Measurements from ENCODE around the gene TRIM36. TPM values are rescaled to one million over a fixed set of nuclear protein-coding genes. Genes with fewer than 3 reads are reported as not detected.

The TRIM36 gene, protein sequence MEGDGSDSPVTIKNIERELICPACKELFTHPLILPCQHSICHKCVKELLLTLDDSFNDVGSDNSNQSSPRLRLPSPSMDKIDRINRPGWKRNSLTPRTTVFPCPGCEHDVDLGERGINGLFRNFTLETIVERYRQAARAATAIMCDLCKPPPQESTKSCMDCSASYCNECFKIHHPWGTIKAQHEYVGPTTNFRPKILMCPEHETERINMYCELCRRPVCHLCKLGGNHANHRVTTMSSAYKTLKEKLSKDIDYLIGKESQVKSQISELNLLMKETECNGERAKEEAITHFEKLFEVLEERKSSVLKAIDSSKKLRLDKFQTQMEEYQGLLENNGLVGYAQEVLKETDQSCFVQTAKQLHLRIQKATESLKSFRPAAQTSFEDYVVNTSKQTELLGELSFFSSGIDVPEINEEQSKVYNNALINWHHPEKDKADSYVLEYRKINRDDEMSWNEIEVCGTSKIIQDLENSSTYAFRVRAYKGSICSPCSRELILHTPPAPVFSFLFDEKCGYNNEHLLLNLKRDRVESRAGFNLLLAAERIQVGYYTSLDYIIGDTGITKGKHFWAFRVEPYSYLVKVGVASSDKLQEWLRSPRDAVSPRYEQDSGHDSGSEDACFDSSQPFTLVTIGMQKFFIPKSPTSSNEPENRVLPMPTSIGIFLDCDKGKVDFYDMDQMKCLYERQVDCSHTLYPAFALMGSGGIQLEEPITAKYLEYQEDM
- total RNA-seq (2014; rRNA removed; shearing (Covaris generic)): 14.9 and 15.3 TPM in 2 replicates

DNA sequence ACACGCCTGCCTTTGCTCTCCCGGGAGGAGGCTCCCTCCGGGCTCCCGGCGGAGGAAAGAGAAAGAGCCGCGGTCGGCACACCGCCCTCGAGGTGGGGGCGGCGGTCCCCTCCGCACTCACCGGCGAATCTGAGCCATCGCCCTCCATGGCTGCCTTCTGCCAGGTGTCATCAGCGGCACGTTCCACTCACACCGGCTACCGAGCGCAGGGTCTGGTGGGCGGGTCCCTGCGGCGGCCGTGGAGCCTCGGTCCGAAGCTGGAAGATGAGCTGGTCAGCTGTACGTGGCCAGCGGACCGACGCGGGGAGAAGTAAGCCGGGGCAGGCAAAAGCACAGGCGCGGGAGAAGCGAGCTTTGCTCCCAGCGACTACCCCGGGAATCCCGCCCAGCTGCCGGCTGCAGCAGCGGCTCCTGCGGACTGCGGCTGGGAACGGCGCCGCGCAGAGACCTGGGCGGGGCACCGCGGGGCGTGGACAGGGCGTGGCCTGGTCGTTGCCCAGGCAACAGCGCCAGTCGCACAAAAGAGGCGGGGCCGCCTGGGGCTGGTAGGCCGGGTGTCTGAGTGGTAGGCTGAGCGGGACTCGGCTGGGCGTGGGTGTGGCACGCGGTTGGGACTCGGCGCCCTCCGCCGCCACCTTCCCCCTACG lies at the start of gene TRIM36:
TRIM36 (minus strand) TSS at position 422 of the 647 bp plus-strand sequence; CDS start at position 148, 274 bp downstream.
- DNase-seq: peak; percentile 95 to 97
- Histone ChIP-seq H3K9me3 (replicated peaks) (no peaks in the 10 kb centered on the region), H3K27ac (peak within 1 kb of the TSS; percentile 77), H3K36me3 (no peaks in the 10 kb centered on the region), H3K4me3 (peak within 1 kb of the TSS; percentile 84), H3K4me1 (no peaks in the 10 kb centered on the region), H3K27me3 (no peaks in the 10 kb centered on the region)

DNA sequence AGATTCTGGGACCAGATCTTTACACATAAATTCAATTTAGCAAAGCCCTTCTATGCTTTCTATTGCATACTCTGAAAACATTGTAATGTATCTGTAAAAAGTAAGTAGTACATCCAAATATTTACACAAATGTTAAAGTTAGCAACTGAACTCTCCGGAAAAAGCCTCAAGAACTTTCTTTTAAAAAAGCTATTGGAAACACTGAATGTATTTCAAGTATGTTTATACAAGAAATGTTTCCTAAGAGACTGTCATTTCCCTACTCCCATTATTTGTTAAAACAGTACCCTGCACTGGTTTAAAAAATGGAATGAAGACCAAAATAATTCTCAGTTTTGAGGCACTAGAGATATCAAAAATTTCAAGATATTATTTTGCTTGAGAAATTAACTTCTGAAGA lies 44.8 kb upstream of the TRIM36 start:
- Histone ChIP-seq H3K4me3 (no peak overlapping the region), H3K27ac (no peak overlapping the region), H3K4me1 (no peaks in the 10 kb centered on the region), H3K27me3 (no peaks in the 10 kb centered on the region), H3K36me3 (peaks cover 12% of the 10 kb centered on the region), H3K9me3 (replicated peaks) (no peaks in the 10 kb centered on the region)
- no peak for DNase-seq

DNA sequence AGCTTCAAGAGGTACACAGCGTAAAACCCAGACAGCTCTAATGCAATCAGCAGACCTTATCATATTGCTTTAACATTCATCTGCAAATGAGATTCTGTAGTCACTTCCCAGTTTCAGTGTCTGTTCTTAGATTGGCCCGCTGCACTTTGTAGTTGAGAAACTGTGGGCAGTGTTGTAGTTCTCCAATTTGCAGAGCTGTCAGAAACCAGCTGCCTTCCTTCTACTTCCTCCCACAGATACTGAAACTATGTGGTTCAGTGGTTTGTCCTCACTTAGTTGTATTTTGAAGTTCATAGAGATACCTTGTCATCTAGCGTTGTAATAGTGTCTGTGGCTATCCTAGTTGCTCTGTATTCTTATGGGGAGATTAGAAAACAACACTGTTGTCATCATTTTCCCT lies 39.6 kb upstream of the TRIM36 start:
- no peak for DNase-seq
- Histone ChIP-seq H3K27ac (no peak overlapping the region), H3K4me3 (no peak overlapping the region), H3K4me1 (no peaks in the 10 kb centered on the region), H3K27me3 (no peaks in the 10 kb centered on the region), H3K36me3 (peaks cover 3% of the 10 kb centered on the region), H3K9me3 (replicated peaks) (no peaks in the 10 kb centered on the region)

DNA sequence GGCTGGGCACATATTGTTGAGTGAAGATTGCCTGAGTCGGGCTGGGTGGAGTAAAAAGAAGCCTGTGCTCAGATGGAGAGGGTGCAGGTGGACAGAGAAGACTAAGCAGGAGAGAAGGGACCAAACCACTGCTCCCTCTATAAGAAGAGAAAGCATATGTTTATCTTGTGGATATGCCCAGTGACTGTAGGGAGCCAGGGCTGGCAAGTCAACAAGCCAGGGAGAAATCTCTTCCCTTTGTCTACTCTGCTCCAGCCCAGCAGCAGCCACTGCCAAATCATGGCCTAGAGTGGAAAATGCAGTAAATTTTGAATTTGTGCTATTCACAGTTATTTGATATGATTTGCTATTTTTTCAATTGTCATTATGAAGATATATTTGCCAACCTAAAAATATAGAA lies 33.2 kb upstream of the TRIM36 start:
- Histone ChIP-seq H3K27me3 (no peaks in the 10 kb centered on the region), H3K4me3 (no peak overlapping the region), H3K4me1 (no peaks in the 10 kb centered on the region), H3K36me3 (no peaks in the 10 kb centered on the region), H3K27ac (no peak overlapping the region), H3K9me3 (replicated peaks) (no peaks in the 10 kb centered on the region)
- no peak for DNase-seq

DNA sequence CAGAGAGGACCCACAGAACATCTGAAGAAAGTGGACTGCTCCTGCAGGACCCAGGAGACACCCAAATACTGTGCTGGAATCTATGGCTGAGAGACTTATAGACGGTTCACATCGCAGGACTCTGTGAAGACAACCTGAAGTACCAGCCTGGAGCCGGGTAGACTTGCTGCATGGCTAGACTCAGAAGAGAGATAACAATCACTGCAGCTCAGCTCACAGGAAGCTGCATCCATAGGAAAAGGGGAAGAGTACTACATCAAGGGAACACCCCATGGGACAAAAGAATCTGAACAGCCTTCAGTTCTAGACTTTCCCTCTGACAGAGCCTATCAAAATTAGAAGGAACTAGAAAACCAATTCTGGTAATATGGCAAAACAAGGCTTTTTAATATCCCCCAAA lies 26.5 kb upstream of the TRIM36 start:
- no peaks in the 10 kb centered on the region for H3K36me3 ChIP-seq
- H3K4me1 ChIP-seq: no peaks in the 10 kb centered on the region
- H3K4me3 ChIP-seq: no peak overlapping the region
- H3K27ac ChIP-seq: no peak overlapping the region
- DNase-seq: no peak
- no peaks in the 10 kb centered on the region for H3K27me3 ChIP-seq
- H3K9me3 ChIP-seq (replicated peaks): no peaks in the 10 kb centered on the region

DNA sequence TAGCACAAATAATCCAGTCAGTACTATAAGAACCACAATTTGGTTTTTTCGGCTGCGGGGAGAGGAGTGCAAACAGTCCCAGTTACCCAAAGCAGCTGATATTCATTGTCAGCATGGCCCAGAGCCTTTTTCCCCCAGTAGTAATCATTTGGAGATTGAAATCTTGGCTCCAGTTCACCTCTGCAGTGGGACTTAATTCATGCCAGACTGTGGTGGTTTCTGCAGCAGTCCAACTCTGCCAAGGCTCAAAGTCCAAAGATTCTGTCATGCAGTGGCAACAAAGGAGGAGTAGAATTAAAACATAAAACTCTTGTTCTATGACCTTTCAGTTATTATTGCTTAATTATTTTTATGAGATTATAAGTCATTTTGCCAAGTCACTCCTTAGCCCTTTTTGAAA lies 25.0 kb upstream of the TRIM36 start:
- DNase-seq: no peak
- no peaks in the 10 kb centered on the region for H3K36me3 ChIP-seq
- H3K4me1 ChIP-seq: no peaks in the 10 kb centered on the region
- no peak overlapping the region for H3K4me3 ChIP-seq
- H3K9me3 ChIP-seq (replicated peaks): no peaks in the 10 kb centered on the region
- no peaks in the 10 kb centered on the region for H3K27me3 ChIP-seq
- H3K27ac ChIP-seq: no peak overlapping the region

DNA sequence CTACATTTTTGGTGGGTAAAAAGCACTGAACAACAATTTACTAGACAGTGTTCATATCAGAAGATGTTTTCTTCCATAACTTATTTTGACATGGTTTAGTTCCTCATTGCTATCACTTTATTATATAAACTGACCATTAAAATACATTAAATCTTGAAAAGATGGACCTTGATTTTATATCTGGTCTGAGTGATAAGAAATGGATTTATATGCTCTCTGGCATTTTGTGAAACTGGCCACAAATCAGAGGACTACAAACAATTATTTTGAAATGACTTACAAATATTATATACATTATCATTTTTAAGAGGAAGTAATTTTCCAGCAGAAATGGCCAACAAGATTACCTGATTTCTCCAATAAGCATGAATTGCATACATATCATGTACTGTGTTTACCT lies 23.6 kb upstream of the TRIM36 start:
- DNase-seq: no peak
- H3K9me3 ChIP-seq (replicated peaks): no peaks in the 10 kb centered on the region

DNA sequence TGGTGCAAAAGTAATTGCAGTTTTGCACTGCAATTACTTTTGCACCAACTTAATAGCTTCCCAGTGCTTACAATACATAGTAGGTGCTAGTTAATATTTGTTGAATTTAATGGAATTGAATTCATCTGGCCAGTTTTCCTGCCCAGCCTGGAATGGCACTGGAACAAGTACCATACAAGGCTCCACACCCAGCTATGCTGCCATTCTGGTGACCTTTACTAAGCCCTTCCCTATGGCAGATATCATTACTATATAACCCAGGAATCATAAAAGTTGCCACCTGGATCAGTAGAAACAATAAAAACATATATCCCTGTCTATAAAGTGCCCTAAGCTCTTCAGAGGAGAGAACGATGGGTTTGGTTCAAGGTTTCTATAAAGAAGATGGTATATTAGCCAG lies 22.4 kb upstream of the TRIM36 start:
- no peak for DNase-seq
- H3K4me3 ChIP-seq: no peak overlapping the region
- no peak overlapping the region for H3K27ac ChIP-seq
- no peaks in the 10 kb centered on the region for H3K9me3 ChIP-seq (replicated peaks)
- H3K27me3 ChIP-seq: no peaks in the 10 kb centered on the region
- H3K36me3 ChIP-seq: no peaks in the 10 kb centered on the region
- no peaks in the 10 kb centered on the region for H3K4me1 ChIP-seq

More for the DNA sequence above, 23.6 kb upstream of the TRIM36 start:
- Histone ChIP-seq H3K4me1 (no peaks in the 10 kb centered on the region), H3K27ac (no peak overlapping the region), H3K4me3 (no peak overlapping the region), H3K27me3 (no peaks in the 10 kb centered on the region), H3K36me3 (no peaks in the 10 kb centered on the region)

DNA sequence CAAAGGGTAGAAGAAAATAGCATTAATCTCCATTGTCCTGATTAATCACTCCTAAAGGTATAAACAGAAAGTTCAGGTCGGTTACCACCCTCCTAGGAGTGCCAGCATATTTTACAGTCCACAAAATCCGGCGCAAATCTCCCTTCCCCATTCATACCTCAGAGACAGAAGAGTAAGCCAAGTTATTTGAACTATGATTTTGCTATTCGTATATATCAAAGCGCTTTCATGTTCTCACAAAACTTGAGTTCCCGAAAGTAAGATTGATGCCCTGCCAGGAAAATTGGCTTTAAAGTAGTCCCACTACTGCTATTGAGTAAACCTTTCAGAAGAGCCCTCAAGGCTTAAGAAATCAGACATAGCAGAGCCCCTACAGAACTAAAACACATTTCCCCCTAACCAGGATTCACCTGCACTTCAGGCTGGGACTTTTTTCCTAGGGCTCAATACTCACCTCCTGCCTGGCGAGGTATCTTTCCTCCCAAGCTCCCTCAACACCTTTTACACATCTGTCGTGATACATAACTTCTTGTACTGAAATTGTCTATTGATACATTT lies 21.8 kb upstream of the TRIM36 start:
- Histone ChIP-seq H3K36me3 (no peaks in the 10 kb centered on the region), H3K27ac (no peak overlapping the region), H3K9me3 (replicated peaks) (no peaks in the 10 kb centered on the region), H3K4me3 (no peak overlapping the region), H3K4me1 (no peaks in the 10 kb centered on the region), H3K27me3 (no peaks in the 10 kb centered on the region)
- no peak for DNase-seq

DNA sequence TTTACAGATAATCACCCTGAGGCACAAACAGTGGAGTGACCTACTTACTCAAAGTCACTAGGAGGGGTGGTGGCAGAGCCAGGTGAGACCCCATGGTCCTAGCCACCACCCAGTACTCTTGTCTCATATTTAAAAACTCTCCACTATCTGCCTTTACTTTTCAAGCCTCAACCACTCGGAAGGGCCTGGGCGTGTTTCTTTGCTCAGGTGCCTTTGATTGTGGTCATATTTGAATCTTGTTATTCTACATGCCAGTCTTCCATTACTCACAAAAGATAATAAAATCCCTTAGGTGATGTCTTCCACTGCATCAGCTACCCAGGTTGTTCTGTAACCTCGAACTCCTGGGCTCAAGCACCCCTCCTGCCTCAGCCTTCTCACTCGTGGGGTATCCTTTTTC lies 20.7 kb upstream of the TRIM36 start:
- H3K36me3 ChIP-seq: no peaks in the 10 kb centered on the region
- H3K4me1 ChIP-seq: no peaks in the 10 kb centered on the region
- DNase-seq: no peak
- no peak overlapping the region for H3K4me3 ChIP-seq
- H3K9me3 ChIP-seq (replicated peaks): no peaks in the 10 kb centered on the region
- no peak overlapping the region for H3K27ac ChIP-seq
- no peaks in the 10 kb centered on the region for H3K27me3 ChIP-seq

DNA sequence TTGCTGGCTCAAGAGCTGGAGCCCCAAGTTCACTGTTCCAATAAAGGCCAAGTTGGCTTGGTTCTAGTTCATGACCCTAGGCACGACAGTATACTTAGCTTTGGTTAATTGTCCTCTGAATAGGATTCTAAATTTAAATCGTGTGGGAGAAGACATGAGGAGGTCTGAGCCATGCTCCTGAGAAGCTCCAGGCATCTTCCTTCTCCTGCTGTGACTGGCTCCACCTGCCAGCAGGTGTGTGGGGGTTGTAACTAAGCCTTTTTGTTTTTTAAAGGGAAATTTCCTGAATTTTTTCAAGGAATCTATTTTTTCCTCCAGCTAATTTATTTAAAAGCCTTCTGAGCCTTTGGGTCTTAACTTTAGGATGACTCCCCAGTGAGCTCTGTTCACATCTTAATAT lies 20.2 kb upstream of the TRIM36 start:
- Histone ChIP-seq H3K4me3 (no peak overlapping the region), H3K27me3 (no peaks in the 10 kb centered on the region), H3K4me1 (no peaks in the 10 kb centered on the region), H3K36me3 (no peaks in the 10 kb centered on the region), H3K27ac (no peak overlapping the region), H3K9me3 (replicated peaks) (no peaks in the 10 kb centered on the region)
- no peak for DNase-seq

DNA sequence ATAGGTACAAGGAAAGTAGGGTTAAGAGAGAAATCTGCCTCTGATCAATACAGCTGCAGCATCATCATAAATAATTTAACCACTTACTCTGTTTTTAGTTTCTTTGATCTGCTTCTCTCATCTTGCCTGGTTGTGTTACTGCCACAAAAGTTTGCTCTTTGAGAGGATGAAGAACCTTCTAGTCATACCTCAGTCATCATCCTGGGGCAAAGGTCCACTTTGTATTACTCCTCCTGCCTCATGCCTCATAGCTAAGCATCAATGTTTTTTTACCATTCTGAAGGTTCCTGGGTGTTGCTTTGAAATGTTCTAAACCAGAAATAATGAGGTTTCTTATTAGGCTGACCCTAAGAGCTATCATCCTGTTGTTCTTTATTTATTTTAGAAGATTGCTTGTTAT lies 17.1 kb upstream of the TRIM36 start:
- H3K4me1 ChIP-seq: no peaks in the 10 kb centered on the region
- no peak for DNase-seq

DNA sequence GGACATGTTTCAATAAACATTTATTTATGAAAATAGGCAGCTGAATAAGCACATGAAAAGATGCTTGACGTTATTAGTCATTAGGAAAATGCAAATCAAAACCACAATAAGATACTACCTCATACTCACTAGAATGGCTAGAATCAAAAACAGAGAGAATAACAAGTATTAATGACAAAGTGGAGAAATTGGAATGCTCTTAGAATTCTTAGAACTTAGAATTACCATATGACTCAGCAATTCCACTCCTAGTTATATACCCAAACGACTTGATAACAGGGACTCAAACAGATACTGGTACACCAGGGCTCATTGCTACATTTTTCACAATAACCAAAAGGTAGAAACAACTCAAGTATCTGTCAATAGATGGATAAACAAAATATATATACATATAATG lies 15.1 kb upstream of the TRIM36 start:
- Histone ChIP-seq H3K4me1 (no peaks in the 10 kb centered on the region), H3K9me3 (replicated peaks) (no peaks in the 10 kb centered on the region; the same call in 1 of the 2 replicates), H3K36me3 (no peaks in the 10 kb centered on the region), H3K27ac (no peak overlapping the region), H3K27me3 (0 out of 2 replicates have a peak, but pooled peaks cover 4% of the 10 kb centered on the region), H3K4me3 (no peak overlapping the region)
- DNase-seq: no peak

More for the DNA sequence above, 17.1 kb upstream of the TRIM36 start:
- 0 out of 2 replicates have a peak, but pooled peaks cover 4% of the 10 kb centered on the region for H3K27me3 ChIP-seq
- no peak overlapping the region for H3K4me3 ChIP-seq
- no peak overlapping the region for H3K27ac ChIP-seq
- no peaks in the 10 kb centered on the region; the same call in 1 of the 2 replicates for H3K9me3 ChIP-seq (replicated peaks)
- H3K36me3 ChIP-seq: no peaks in the 10 kb centered on the region

DNA sequence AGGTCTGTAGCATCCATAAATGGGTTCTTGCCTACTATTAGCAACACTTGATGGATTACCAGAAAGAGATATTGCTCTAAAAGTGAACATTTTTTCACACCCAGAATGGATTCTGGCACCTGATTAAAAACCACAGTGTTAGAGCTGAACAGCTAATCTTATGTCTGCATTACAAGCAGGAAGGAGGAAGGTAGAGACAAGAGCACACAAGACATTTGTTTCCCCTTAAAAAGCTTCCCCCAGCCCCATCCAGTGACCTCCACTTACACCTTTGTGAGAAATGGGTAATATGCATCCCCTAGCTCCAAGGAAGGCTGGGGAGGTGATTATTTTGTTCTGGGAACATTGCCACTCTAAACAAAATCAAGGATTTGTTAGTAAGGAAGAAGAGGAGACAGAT lies 12.0 kb upstream of the TRIM36 start:
- H3K36me3 ChIP-seq: no peaks in the 10 kb centered on the region
- no peak for DNase-seq
- H3K9me3 ChIP-seq (replicated peaks): no peaks in the 10 kb centered on the region; the same call in 1 of the 2 replicates
- no peak overlapping the region for H3K4me3 ChIP-seq
- H3K4me1 ChIP-seq: no peaks in the 10 kb centered on the region
- H3K27me3 ChIP-seq: 0 out of 2 replicates have a peak, but pooled peaks cover 4% of the 10 kb centered on the region
- H3K27ac ChIP-seq: no peak overlapping the region
